DOHH2 (cell line): ENCODE results near the gene CRYBG2.

Source experiments
- EZH2phosphoT487 ChIP-seq: fragments of 200-600 bp; sonication (generic); IDR thresholded peaks from 2 replicates; pipeline ENCODE4 v1.6.1; 2017; ENCODE audit warnings: borderline replicate concordance, mild to moderate bottlenecking, antibody characterized with exemption, low read length, moderate library complexity, mixed read lengths
- TF ChIP-seq, protein P1 (sequence below): fragments of 200-600 bp; sonication (generic); IDR thresholded peaks from one replicate; pipeline ENCODE4 v1.5.1; 2014; ENCODE audit warnings: antibody characterized with exemption, mild to moderate bottlenecking, low read depth, low read length; ENCODE audit not compliant: poor library complexity, severe bottlenecking

DNA sequence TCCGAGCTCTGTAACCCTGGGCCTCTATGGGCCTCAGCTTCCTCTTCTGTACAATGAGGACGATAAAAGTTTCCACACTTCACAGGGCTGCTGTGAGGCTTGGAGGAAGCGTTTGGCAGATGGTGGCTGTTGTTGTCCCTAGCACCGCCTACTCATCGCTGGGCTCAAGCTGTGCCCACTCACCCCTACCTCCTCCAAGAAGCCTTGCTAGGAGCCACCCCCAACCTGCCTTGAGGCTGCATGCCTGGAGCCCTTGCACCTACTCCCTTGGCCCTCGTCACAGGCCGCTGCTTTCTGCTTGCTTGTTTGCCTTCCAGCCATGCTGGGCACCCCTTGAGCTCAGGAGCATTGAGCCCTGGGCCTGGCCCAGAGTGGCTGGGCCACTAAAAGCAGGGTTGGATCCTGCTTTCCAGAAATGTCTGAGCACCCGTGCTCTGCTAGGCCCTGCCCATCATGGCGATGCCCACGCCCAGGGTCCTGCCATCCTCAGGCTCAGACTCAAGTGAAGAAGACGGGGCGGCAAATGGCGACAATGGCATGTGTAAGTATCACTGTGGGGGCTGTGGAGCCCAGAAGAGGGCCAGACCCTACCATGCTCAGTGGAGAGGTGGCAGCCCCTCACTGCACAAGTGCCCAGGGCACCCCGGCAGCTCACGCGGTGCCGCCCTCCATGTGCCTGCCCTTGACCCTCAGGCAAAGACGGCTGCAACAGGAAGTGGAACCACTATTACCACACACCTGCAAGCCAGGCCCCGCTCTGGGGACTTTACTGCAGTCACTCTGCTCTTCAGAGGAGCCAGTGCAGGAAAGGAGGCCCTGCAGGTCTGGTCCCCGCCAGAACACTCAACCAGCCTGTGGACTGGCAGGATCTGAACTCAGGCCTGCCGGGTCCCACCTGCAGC, 64.5 kb downstream of the CRYBG2 start:
- TF ChIP-seq, protein P1, sequence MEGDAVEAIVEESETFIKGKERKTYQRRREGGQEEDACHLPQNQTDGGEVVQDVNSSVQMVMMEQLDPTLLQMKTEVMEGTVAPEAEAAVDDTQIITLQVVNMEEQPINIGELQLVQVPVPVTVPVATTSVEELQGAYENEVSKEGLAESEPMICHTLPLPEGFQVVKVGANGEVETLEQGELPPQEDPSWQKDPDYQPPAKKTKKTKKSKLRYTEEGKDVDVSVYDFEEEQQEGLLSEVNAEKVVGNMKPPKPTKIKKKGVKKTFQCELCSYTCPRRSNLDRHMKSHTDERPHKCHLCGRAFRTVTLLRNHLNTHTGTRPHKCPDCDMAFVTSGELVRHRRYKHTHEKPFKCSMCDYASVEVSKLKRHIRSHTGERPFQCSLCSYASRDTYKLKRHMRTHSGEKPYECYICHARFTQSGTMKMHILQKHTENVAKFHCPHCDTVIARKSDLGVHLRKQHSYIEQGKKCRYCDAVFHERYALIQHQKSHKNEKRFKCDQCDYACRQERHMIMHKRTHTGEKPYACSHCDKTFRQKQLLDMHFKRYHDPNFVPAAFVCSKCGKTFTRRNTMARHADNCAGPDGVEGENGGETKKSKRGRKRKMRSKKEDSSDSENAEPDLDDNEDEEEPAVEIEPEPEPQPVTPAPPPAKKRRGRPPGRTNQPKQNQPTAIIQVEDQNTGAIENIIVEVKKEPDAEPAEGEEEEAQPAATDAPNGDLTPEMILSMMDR, result no peak
- no peak for TF ChIP-seq EZH2phosphoT487
